ENCODE results near the gene NPPC. TPM values are rescaled to one million over a fixed set of nuclear protein-coding genes. Genes with fewer than 3 reads are reported as not detected.
"Not testable (repeated sequence)": the region's sequence is repeated elsewhere in the genome, so short reads cannot be mapped to it uniquely, and the experiment has no call there.

The NPPC gene
- total RNA-seq, 2 donors from 2014 or later = not detected

GRCh38 chr2:231882646-231883045 is 43.5 kb downstream of the NPPC start:
- no peaks in the 10 kb centered on the region for H3K27me3 ChIP-seq (replicated peaks; ENCODE audit: insufficient read depth)
- no peaks in the 10 kb centered on the region for H3K9me3 ChIP-seq
- no peak for ATAC-seq (ENCODE audit: insufficient number of reproducible peaks, low FRiP score, low read depth)
- no peak for TF ChIP-seq CTCF (IDR thresholded peaks at IDR 0.05)
- H3K4me3 ChIP-seq = no peak overlapping the region
- no peak for DNase-seq (ENCODE audit: low spot score)
- H3K36me3 ChIP-seq = no peaks in the 10 kb centered on the region
- H3K4me1 ChIP-seq (ENCODE audit: control insufficient read depth in 1 of 2, low read depth in 2 of 2) = no peaks in the 10 kb centered on the region
- H3K27ac ChIP-seq = no peak overlapping the region

GRCh38 chr2:231880371-231880770 is 45.8 kb downstream of the NPPC start:
- not testable (repeated sequence) for H3K4me3 ChIP-seq; DNase-seq (ENCODE audit: low spot score); H3K9me3 ChIP-seq; H3K27me3 ChIP-seq (replicated peaks; ENCODE audit: insufficient read depth); H3K36me3 ChIP-seq; H3K4me1 ChIP-seq (ENCODE audit: control insufficient read depth in 1 of 2, low read depth in 2 of 2); H3K27ac ChIP-seq; ATAC-seq (ENCODE audit: insufficient number of reproducible peaks, low FRiP score, low read depth)

- no peaks in the 10 kb centered on the region for H3K4me1 ChIP-seq (ENCODE audit: control insufficient read depth in 1 of 2, low read depth in 2 of 2)
- no peak for TF ChIP-seq CTCF (IDR thresholded peaks at IDR 0.05)
- H3K36me3 ChIP-seq = no peaks in the 10 kb centered on the region
- no peak for ATAC-seq (ENCODE audit: insufficient number of reproducible peaks, low FRiP score, low read depth)
- H3K27ac ChIP-seq = no peak overlapping the region
- no peaks in the 10 kb centered on the region for H3K27me3 ChIP-seq (replicated peaks; ENCODE audit: insufficient read depth)
- H3K4me3 ChIP-seq = no peak overlapping the region
- H3K9me3 ChIP-seq = no peaks in the 10 kb centered on the region
- no peak for DNase-seq (ENCODE audit: low spot score)
Observed at GRCh38 chr2:231879216-231879615, 47.0 kb downstream of the NPPC start.

GRCh38 chr2:231877533-231878456 is 48.4 kb downstream of the NPPC start:
- Histone ChIP-seq H3K27ac (no peak overlapping the region), H3K36me3 (no peaks in the 10 kb centered on the region), H3K27me3 (replicated peaks; ENCODE audit: insufficient read depth) (no peaks in the 10 kb centered on the region), H3K4me3 (no peak overlapping the region), H3K4me1 (ENCODE audit: control insufficient read depth in 1 of 2, low read depth in 2 of 2) (no peaks in the 10 kb centered on the region), H3K9me3 (no peaks in the 10 kb centered on the region)
- ATAC-seq (ENCODE audit: insufficient number of reproducible peaks, low FRiP score, low read depth) (no peak), DNase-seq (ENCODE audit: low spot score) (no peak)
- TF ChIP-seq CTCF (IDR thresholded peaks at IDR 0.05) = no peak

- DNase-seq (ENCODE audit: low spot score) = no peak
- H3K36me3 ChIP-seq = no peaks in the 10 kb centered on the region
- H3K27ac ChIP-seq = no peak overlapping the region
- no peak for TF ChIP-seq CTCF (IDR thresholded peaks at IDR 0.05)
- no peaks in the 10 kb centered on the region for H3K9me3 ChIP-seq
- no peak overlapping the region for H3K4me3 ChIP-seq
- H3K4me1 ChIP-seq (ENCODE audit: control insufficient read depth in 1 of 2, low read depth in 2 of 2) = no peaks in the 10 kb centered on the region
- ATAC-seq (ENCODE audit: insufficient number of reproducible peaks, low FRiP score, low read depth) = no peak
- no peaks in the 10 kb centered on the region for H3K27me3 ChIP-seq (replicated peaks; ENCODE audit: insufficient read depth)
Observed at GRCh38 chr2:231874944-231875343, 51.3 kb downstream of the NPPC start.

Other genes with a start within 250 kb of the NPPC start
- 1,000 to 10,000 TPM in 1 of 2 donors, 100 to 1,000 TPM in 1; 700 to 1,022 TPM for gene PTMA, start 217.9 kb downstream of the NPPC start, total RNA-seq
- gene PDE6D, start 145.1 kb downstream of the NPPC start, total RNA-seq = 10 to 100 TPM; 24.9 to 30.2 TPM
- gene COPS7B, start 140.0 kb downstream of the NPPC start, total RNA-seq = 10 to 100 TPM; 25.5 to 25.7 TPM
- 10 to 100 TPM; 26.4 to 32.5 TPM for gene DIS3L2, start 35.3 kb upstream of the NPPC start, total RNA-seq

All from thoracic aorta (tissue), 2 donors.